DOHH2 (cell line): ENCODE measurements around the gene SNX30.

ENCODE experiments used
- EZH2phosphoT487 ChIP-seq: fragments of 200-600 bp; sonication (generic); IDR thresholded peaks from 2 replicates; pipeline ENCODE4 v1.6.1; 2017; ENCODE audit warnings: borderline replicate concordance, mild to moderate bottlenecking, antibody characterized with exemption, low read length, moderate library complexity, mixed read lengths
- TF ChIP-seq, protein P1 (sequence below): fragments of 200-600 bp; sonication (generic); IDR thresholded peaks from one replicate; pipeline ENCODE4 v1.5.1; 2014; ENCODE audit warnings: antibody characterized with exemption, mild to moderate bottlenecking, low read depth, low read length; ENCODE audit not compliant: poor library complexity, severe bottlenecking

DNA sequence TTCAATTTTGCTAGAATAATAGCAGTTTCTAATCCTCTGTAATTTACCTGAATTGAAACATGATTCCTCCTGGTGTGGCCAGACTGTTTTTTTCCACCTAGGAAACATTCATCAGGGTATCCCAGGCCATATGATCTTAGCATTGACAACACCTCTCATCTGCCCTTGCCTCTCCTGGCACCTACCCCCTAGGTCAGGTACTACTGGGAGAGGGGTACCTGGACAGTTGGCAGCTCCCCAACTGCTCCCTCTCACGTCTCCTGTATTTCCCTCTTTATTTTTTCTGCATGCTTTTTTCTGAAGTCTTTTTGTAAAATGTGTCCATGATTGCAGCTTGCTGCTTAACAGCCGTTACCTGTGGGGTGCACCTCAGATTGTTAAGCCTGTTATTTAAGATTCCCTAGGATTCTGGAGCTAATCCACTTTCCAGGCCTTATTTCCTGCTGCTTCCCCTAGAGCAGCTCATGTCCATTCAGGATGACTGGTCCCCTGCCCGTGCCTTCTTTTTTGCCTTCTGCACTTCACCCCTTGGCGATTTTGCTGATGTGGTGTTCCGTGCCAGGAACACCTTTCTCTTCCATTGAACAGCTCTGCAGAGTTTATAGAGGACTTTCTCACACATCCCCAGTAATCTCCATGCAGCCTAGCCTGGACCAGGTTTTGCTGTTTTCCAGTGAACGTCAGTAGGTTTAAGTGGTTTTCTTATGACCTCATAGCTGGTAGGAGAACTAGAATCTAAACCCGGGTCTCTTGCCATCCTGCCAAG, 33.6 kb downstream of the SNX30 start:
- TF ChIP-seq, protein P1, sequence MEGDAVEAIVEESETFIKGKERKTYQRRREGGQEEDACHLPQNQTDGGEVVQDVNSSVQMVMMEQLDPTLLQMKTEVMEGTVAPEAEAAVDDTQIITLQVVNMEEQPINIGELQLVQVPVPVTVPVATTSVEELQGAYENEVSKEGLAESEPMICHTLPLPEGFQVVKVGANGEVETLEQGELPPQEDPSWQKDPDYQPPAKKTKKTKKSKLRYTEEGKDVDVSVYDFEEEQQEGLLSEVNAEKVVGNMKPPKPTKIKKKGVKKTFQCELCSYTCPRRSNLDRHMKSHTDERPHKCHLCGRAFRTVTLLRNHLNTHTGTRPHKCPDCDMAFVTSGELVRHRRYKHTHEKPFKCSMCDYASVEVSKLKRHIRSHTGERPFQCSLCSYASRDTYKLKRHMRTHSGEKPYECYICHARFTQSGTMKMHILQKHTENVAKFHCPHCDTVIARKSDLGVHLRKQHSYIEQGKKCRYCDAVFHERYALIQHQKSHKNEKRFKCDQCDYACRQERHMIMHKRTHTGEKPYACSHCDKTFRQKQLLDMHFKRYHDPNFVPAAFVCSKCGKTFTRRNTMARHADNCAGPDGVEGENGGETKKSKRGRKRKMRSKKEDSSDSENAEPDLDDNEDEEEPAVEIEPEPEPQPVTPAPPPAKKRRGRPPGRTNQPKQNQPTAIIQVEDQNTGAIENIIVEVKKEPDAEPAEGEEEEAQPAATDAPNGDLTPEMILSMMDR, result no peak
- TF ChIP-seq EZH2phosphoT487, result no peak
